HG03558 (cell line): ENCODE data around the gene HOXC6.

Experiments
- ATAC-seq: cut with Tn5 transposase; IDR thresholded peaks from one replicate; pipeline ENCODE4 v1.9.1; 2021; ENCODE audit warnings: moderate number of reproducible peaks; ENCODE audit not compliant: unreplicated experiment; ENCODE audit errors: extremely low read depth

HOXC6 gene

GRCh38 chr12:54012631-54013409 lies 15.4 kb upstream of the HOXC6 start:
- ATAC-seq: no peak

DNA sequence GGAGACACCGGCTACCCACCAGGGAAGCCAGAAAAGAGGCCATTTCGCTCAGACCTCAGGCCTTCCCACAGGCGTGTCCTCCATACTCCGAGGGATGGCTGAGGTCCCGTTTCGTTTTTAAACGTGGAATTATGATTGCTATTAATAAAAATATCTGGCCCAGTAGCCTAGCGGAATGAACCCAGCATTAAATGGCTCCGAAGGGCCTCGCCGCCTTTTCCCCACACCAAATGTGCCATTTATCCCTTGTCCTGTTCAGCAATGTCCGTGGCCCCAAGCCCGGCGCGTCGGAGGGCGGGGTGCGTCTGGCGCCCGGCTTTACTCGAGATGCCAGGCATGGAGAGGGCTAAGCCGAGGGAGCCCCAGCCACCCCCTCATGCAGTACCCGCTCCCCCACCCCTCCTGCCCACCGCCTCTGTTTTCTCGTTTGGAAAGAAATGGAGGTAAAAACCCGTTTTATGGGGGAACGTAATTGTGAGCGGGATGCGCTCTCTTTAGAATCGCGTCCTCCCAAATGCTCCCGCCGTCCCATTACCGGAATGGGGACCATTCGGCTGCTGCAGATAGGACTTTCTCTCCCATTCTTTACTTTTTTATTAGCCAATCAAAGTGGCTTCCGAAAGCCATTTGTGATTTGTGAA lies 13.7 kb upstream of the HOXC6 start:
- ATAC-seq: no peak

GRCh38 chr12:54015018-54015931 lies 13.0 kb upstream of the HOXC6 start:
- no peak for ATAC-seq

DNA sequence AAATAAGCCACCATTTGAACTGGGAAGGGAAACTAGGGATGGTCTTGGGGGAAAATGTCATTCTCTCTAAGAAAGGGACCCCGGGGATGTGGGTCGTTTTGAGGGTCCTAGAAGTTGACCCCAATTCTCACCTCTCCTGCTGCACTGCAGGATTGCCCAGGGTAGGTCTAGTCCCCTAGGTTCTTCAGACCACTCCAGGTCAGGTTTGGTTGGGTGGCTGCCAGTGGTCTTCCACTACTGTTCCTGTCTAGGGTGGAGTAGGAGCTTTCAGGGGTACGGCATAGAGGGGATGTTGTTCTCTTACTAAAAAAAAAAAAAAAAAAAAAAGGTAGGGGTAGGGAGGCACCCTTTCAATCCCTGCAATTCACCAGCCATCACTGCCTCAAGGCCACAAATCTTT lies 12.2 kb upstream of the HOXC6 start:
- no peak for ATAC-seq

DNA sequence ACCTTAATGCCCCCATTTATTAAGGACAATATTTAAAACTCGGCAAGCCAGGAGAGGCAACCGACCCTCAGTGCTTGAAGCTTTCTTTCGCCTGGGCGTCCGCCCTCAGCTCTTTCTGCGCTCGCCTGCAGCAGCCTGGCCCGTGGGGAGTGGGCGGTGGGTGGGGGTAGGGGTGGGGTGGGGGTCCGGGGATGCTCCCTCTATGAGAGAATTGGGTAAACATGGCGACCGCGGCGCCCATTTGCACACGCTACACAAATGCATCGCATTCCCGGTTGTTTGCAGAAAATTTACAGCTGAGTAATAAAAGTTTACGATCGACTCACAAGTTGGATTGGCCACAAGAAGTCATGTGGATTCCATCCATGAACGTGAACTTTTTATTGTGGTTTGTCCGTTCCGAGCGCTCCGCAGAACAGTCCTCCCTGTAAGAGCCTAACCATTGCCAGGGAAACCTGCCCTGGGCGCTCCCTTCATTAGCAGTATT lies 11.7 kb upstream of the HOXC6 start:
- no peak for ATAC-seq

- ATAC-seq: peak; percentile 19
These were observed 11.0 kb upstream of the HOXC6 start for GRCh38 chr12:54017027-54017788.

- peak; percentile 62 for ATAC-seq
These were observed 10.3 kb upstream of the HOXC6 start for GRCh38 chr12:54017878-54018467.

DNA sequence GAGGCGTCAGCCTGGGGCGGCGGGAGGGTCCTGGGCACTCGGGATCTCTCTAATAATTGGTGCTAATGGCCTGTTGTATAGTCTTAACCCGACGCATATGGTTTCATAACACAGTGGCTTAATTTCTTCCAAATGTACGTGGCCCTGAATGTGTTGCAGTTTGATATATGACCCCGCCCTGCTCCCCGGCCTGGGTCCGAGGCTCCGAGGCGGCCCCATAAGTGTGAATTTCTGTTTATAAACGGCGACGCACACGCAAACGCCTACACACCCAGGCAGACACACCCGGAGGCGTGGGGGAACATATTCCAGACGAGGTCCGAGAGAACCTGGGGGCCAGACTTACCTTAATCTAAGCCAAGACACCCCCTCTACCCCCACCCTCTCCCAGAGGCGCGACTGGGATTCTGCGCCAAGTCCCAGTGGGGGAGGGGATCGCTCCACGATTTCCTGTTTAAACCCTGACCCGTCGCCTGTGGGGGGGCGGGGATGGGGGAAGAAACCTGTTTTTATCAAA lies 9.7 kb upstream of the HOXC6 start:
- ATAC-seq: no peak

DNA sequence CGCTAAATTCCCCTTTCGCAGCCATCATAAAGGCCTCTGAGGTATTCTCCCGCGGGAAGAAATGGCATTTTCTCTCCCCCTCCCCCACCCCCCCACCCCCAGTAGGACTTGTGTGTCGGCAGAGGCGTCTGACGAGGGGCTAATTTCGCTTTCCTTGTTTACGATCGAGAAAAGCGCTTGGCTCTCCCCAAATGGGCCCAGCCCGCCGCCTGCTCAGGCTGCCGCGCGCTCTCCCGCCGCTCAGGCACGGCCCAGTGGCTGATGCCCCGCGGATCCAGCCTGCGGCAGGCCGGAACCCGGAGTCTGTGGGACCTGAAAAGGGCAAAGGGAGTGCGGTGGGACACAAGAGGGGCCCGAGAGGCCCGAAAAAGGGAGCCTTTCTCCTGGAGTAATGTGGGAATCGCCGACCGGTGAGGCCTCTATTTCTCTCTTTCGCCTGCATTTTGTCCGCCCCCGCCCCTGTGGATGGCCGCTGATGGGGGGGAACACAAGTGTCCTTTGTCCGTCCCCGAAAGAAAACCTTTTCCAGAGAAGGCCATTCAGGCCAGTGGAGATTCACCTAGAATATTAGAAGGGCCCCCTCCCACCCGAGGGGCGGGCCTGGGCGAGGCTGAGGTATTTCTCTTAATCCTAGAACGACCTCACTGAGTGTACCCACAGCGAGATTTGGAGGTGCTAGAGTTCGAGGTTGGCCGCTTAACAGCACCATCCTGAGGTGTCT lies 9.0 kb upstream of the HOXC6 start:
- no peak for ATAC-seq

DNA sequence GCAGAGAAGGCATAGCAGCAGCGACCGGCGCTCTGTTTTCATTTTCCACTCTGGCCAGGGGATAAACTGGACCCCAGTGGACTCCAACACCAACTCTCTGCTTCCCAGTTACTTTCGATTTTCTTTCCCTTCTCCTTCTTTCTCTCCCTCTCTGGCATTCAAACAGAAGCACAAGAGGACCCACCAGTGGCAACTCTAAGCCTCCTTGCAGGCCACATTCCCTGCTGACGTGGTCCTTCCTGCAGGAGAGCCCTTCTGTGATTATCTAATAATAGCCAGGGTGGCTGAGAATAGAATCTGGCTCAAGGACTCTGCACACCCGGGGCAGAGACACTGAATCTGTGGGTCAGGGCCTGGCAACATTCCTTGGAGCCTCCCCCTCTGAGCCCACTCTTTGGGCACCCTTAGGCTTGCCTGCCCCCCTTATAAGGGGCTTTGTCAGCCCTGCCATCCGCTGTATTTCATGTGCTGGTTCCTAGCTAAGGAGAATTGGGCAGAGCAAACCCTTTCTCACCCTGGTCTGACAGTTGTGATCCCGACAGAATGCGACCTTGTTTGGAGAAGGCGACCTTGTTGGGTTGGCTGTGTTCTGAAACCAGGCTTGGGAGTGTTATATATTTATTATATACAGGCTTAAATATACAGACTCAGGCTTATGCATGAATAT lies 8.2 kb upstream of the HOXC6 start:
- ATAC-seq: no peak

- ATAC-seq: no peak
These were observed 7.4 kb upstream of the HOXC6 start for GRCh38 chr12:54020591-54021405.

DNA sequence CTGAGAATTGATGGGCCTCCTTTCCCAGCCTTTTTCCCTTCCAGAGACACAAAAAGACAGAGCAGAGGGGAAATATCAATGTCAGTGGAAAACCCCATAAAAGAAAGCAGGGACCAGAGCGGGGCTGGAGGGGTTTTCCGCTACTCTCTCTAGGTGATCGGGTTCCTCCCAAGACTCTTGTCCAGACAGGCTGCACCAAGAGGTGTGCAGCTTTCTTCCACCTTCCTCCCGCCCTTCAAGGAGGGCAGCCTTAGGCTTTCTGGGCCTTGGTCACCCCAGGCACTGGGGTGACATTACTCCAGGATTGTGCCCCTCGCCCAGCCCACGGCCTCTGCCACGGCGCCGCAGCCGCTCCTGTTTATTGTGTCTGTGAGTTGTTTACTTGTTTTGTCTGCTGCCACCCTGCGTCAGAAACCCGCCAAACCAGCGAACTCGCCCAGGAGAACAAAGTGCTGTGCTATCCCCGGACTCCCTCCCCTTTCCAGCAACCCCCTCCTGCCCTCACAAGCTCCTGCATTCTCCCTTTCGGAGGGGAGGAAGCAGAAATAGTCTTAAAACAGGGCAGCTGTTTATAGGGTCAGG lies 6.7 kb upstream of the HOXC6 start:
- no peak for ATAC-seq

GRCh38 chr12:54022960-54023884 lies 5.0 kb upstream of the HOXC6 start:
- ATAC-seq: no peak

DNA sequence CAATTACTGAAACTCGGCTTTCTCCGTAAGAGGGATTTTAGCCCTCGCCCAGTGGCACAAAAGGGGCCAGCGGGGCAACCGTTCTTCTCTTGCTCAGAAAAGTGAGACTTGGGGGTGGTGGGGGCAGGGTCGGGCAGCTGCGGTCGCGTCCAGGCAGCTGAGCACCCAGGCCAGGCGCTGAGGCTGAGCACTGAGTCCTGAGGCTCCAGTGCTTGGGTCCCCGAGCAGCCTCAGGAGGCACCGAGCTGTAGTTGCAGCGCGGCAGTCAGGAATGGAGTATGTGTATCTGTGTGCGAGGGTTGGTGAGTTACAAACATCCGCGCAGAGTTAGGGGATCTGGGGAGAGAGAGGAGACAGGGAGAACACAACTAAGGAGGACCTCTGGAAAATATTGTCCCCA lies 4.1 kb upstream of the HOXC6 start:
- no peak for ATAC-seq

GRCh38 chr12:54024581-54025305 lies 3.5 kb upstream of the HOXC6 start:
- no peak for ATAC-seq
